WERI-Rb-1 (cell line): ENCODE data around the gene LRP1-AS.

Source experiments
- DNase-seq: peaks from one replicate; pipeline ENCODE4 v3.0.0-alpha.2; 2020
- H3K27ac ChIP-seq: fragments of 250-450 bp; sonication (Bioruptor Pico); 2 replicates; pipeline ENCODE4 v1.5.1; 2020; ENCODE audit warnings: mild to moderate bottlenecking, moderate library complexity
- H3K27me3 ChIP-seq: fragments of 250-450 bp; sonication (Bioruptor Pico); 2 replicates; pipeline ENCODE4 v1.5.1; 2021; ENCODE audit warnings: mild to moderate bottlenecking, low read depth, moderate library complexity; ENCODE audit not compliant: insufficient read depth, severe bottlenecking
- H3K36me3 ChIP-seq: fragments of 250-450 bp; sonication (Bioruptor Pico); 2 replicates; pipeline ENCODE4 v1.5.1; 2020; ENCODE audit warnings: mild to moderate bottlenecking, moderate library complexity
- H3K4me3 ChIP-seq: 2 replicates; pipeline ENCODE4 v1.5.1; 2011; ENCODE audit warnings: low read depth, mild to moderate bottlenecking, control low read depth, low read length
- H3K9me3 ChIP-seq: fragments of 250-450 bp; sonication (Bioruptor Pico); 2 replicates; pipeline ENCODE4 v1.5.1; 2021; ENCODE audit warnings: mild to moderate bottlenecking, moderate library complexity; ENCODE audit not compliant: severe bottlenecking
- TF ChIP-seq, protein P1 (sequence below): IDR thresholded peaks from 2 replicates; pipeline ENCODE4 v1.5.1; 2011; ENCODE audit warnings: low read depth, mild to moderate bottlenecking, control low read depth, inconsistent platforms, low read length

LRP1-AS gene

GRCh38 chr12:57162553-57163125 lies 15.2 kb upstream of the LRP1-AS start:
- Histone ChIP-seq H3K27ac (no peak overlapping the region), H3K27me3 (no peaks in the 10 kb centered on the region), H3K36me3 (no peaks in the 10 kb centered on the region; the same call in 1 of the 2 replicates), H3K9me3 (no peaks in the 10 kb centered on the region), H3K4me3 (no peak overlapping the region)
- TF ChIP-seq, protein P1, sequence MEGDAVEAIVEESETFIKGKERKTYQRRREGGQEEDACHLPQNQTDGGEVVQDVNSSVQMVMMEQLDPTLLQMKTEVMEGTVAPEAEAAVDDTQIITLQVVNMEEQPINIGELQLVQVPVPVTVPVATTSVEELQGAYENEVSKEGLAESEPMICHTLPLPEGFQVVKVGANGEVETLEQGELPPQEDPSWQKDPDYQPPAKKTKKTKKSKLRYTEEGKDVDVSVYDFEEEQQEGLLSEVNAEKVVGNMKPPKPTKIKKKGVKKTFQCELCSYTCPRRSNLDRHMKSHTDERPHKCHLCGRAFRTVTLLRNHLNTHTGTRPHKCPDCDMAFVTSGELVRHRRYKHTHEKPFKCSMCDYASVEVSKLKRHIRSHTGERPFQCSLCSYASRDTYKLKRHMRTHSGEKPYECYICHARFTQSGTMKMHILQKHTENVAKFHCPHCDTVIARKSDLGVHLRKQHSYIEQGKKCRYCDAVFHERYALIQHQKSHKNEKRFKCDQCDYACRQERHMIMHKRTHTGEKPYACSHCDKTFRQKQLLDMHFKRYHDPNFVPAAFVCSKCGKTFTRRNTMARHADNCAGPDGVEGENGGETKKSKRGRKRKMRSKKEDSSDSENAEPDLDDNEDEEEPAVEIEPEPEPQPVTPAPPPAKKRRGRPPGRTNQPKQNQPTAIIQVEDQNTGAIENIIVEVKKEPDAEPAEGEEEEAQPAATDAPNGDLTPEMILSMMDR = no peak
- DNase-seq = no peak

- no peak overlapping the region for H3K27ac ChIP-seq
- no peak overlapping the region for H3K4me3 ChIP-seq
- H3K27me3 ChIP-seq = no peaks in the 10 kb centered on the region
- TF ChIP-seq, protein P1 = no peak
- DNase-seq = no peak
- no peaks in the 10 kb centered on the region; the same call in 1 of the 2 replicates for H3K36me3 ChIP-seq
- no peaks in the 10 kb centered on the region for H3K9me3 ChIP-seq
These were observed 14.1 kb upstream of the LRP1-AS start for GRCh38 chr12:57161491-57161890.

GRCh38 chr12:57160741-57161140 lies 13.3 kb upstream of the LRP1-AS start:
- no peak for DNase-seq
- TF ChIP-seq, protein P1 = no peak
- Histone ChIP-seq H3K9me3 (no peaks in the 10 kb centered on the region), H3K27ac (no peak overlapping the region), H3K36me3 (no peaks in the 10 kb centered on the region; the same call in 1 of the 2 replicates), H3K4me3 (no peak overlapping the region), H3K27me3 (no peaks in the 10 kb centered on the region)

- TF ChIP-seq, protein P1 = no peak
- H3K36me3 ChIP-seq = no peaks in the 10 kb centered on the region; the same call in 1 of the 2 replicates
These were observed 12.6 kb upstream of the LRP1-AS start for GRCh38 chr12:57160040-57160439.

DNA sequence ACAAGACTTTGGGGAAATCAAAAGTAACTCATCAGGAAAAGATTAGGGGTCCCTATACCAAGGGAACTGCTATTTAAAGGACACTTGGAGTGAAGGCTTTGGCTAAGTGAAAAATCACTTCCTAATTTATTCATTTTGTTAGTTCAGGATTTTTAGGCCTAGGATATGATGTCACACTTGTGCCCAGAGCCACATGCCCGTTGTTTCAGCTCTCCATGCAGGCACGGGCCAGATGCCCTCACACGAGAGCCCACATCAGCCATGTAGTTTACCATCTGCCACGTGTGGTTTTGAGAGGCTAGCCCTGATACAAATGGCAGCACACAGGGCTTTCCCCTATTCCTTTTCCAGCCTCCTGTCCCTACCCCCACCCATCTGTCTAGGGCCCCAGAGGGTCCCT lies 11.9 kb upstream of the LRP1-AS start:
- Histone ChIP-seq H3K27ac (no peak overlapping the region), H3K9me3 (no peaks in the 10 kb centered on the region), H3K4me3 (no peak overlapping the region), H3K36me3 (no peaks in the 10 kb centered on the region; the same call in 1 of the 2 replicates), H3K27me3 (no peaks in the 10 kb centered on the region)
- TF ChIP-seq, protein P1 = no peak
- DNase-seq = no peak

More at GRCh38 chr12:57160040-57160439, 12.6 kb upstream of the LRP1-AS start:
- no peak for DNase-seq
- Histone ChIP-seq H3K27ac (no peak overlapping the region), H3K27me3 (no peaks in the 10 kb centered on the region), H3K9me3 (no peaks in the 10 kb centered on the region), H3K4me3 (no peak overlapping the region)

DNA sequence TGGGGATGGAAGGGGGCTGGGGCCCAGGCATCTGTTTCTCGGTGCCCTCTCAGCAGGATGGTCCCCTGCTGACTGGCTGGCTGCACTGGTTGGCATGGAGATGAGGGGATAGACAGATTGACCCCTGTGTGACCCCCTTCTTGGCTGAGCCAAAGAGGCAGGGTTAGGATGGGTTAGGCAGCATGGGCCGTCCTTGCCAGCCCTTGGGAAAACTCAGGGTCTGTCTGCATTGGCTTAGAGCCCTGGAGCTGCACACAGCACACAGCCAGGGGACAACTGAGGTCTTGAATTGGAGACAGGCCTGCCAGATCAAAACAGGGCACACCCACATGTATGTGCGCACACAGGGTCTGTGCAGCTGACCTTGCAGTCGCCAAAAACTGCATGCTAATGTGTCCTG lies 11.2 kb upstream of the LRP1-AS start:
- no peaks in the 10 kb centered on the region; the same call in 1 of the 2 replicates for H3K36me3 ChIP-seq
- H3K9me3 ChIP-seq = no peaks in the 10 kb centered on the region
- no peak for DNase-seq

More for the DNA sequence above, 11.2 kb upstream of the LRP1-AS start:
- TF ChIP-seq, protein P1 = no peak
- Histone ChIP-seq H3K27ac (no peak overlapping the region), H3K4me3 (no peak overlapping the region), H3K27me3 (no peaks in the 10 kb centered on the region)
